CD8-positive, alpha-beta memory T cell (primary cell): ENCODE data around the gene TMEM174. TPM values are rescaled to one million over a fixed set of nuclear protein-coding genes. Genes with fewer than 3 reads are reported as not detected.
"Not testable (repeated sequence)": the region's sequence is repeated elsewhere in the genome, so short reads cannot be mapped to it uniquely, and the experiment has no call there.

Experiments
- CTCF ChIA-PET: fragments of 350-600 bp; sonication (Branson Sonifier 250); formaldehyde crosslinking; loops from one replicate; lab custom pipeline; 2021; ENCODE audit warnings: antibody characterized with exemption; lab: Charles Lee
- POLR2A ChIA-PET: fragments of 350-600 bp; sonication (Branson Sonifier 250); formaldehyde crosslinking; loops from one replicate; lab custom pipeline; 2021; ENCODE audit warnings: antibody characterized with exemption; lab: Charles Lee
- DNase-seq, 5 donors: peaks; one replicate each; pipeline versions ENCODE4 v3.0.0 to v3.0.0-alpha.2; 2020 to 2022; ENCODE audit warnings: mixed read lengths in 1 of 5
- H3K27ac ChIP-seq: one replicate; pipeline ENCODE4 v1.7.0; 2013; ENCODE audit warnings: low read depth, mild to moderate bottlenecking, low read length, moderate library complexity
- H3K27me3 ChIP-seq: 2 replicates; pipeline ENCODE4 v1.7.0; 2013; ENCODE audit warnings: low read length, mild to moderate bottlenecking; ENCODE audit not compliant: insufficient read depth, poor library complexity, severe bottlenecking
- H3K36me3 ChIP-seq: 2 replicates; pipeline ENCODE4 v1.7.0; 2013; ENCODE audit warnings: mild to moderate bottlenecking, low read length, moderate library complexity; ENCODE audit not compliant: insufficient read depth
- H3K4me1 ChIP-seq: 2 replicates; pipeline ENCODE4 v1.7.0; 2013; ENCODE audit warnings: mild to moderate bottlenecking, low read length, moderate library complexity; ENCODE audit not compliant: insufficient read depth
- H3K4me3 ChIP-seq: 2 replicates; pipeline ENCODE4 v1.7.0; 2013; ENCODE audit warnings: mild to moderate bottlenecking, low read length
- H3K9me3 ChIP-seq: 2 replicates; pipeline ENCODE4 v1.7.0; 2013; ENCODE audit warnings: mild to moderate bottlenecking, low read length
- H3K27ac Mint-ChIP-seq, 8 donors: one replicate each; pipeline ENCODE4 v1.8.0; 2020 to 2021; ENCODE audit warnings: mixed read lengths in 8 of 8, mild to moderate bottlenecking in 6 of 8, inconsistent platforms in 3 of 8, moderate library complexity in 3 of 8
- H3K27me3 Mint-ChIP-seq, 2 donors: one replicate each; pipeline ENCODE4 v1.8.0; 2020 to 2021; ENCODE audit warnings: mixed read lengths in 2 of 2, mild to moderate bottlenecking in 1 of 2, moderate library complexity in 1 of 2
- H3K36me3 Mint-ChIP-seq, 3 donors: one replicate each; pipeline ENCODE4 v1.8.0; 2020 to 2021; ENCODE audit warnings: mixed read lengths in 3 of 3, inconsistent platforms in 1 of 3, mild to moderate bottlenecking in 1 of 3
- H3K4me1 Mint-ChIP-seq, 3 donors: one replicate each; pipeline ENCODE4 v1.8.0; 2020 to 2021; ENCODE audit warnings: mixed read lengths in 3 of 3, inconsistent platforms in 1 of 3, mild to moderate bottlenecking in 1 of 3
- H3K4me3 Mint-ChIP-seq, 7 donors: one replicate each; pipeline ENCODE4 v1.8.0; 2020 to 2021; ENCODE audit warnings: mixed read lengths in 7 of 7, mild to moderate bottlenecking in 6 of 7, moderate library complexity in 4 of 7, inconsistent platforms in 2 of 7
- H3K9me3 Mint-ChIP-seq, 5 donors: one replicate each; pipeline ENCODE4 v1.8.0; 2020 to 2022; ENCODE audit warnings: mixed read lengths in 5 of 5, mild to moderate bottlenecking in 3 of 5, moderate library complexity in 2 of 5, inconsistent platforms in 1 of 5
- polyA plus RNA-seq: library from polyadenylated mRNA; unstranded; fragments of 300-500 nt; fragmentation: Illumina TruSeq; gene quantifications from one replicate; pipeline ENCODE4 v1.2.3, GENCODE V29; 2021
- total RNA-seq, 2 experiments: library from RNA; stranded (reverse); gene quantifications; one replicate each; pipeline ENCODE4 v1.2.3, GENCODE V29; 2021

TMEM174 gene
- total and polyA plus RNA-seq, 3 experiments from 2014 or later, result not detected

DNA sequence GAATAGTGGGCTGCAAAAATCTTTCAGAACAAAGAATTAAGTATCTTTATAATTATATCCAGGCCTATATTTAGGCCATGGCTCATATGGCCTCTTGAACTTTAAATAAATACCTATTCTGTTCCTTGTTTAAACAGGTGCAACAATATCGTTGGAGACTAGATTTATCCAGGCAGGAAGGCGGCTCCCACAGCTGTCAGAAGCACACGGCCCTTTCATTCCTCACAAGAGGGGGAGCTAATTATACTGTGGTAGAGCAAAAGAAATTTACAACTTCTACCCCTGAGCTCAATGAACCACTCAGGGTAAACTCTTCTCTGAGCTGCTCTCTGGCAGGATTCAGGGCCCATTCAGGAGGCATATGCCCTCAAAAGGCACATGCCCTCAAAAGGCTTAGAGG, 31.3 kb downstream of the TMEM174 start:
- H3K27ac Mint-ChIP-seq, result no peak overlapping the region
- Histone ChIP-seq H3K4me3 (no peak overlapping the region), H3K36me3 (no peaks in the 10 kb centered on the region), H3K27me3 (peaks cover 9% of the 10 kb centered on the region), H3K4me1 (no peaks in the 10 kb centered on the region), H3K27ac (no peak overlapping the region), H3K9me3 (no peaks in the 10 kb centered on the region)
- H3K27me3 Mint-ChIP-seq, result peaks cover 34 to 63% of the 10 kb centered on the region in 2 donors
- ChIA-PET CTCF (interaction anchor here (1.8 to 4.8 kb wide), 3 partner anchors 11 to 247 kb away, joined by 5 to 23 read pairs (median 6); no protein-coding TSS in a partner anchor), POLR2A (no interaction called here)
- H3K9me3 Mint-ChIP-seq, result peaks cover 8 to 22% (median 12%) of the 10 kb centered on the region in 5 donors
- H3K4me1 Mint-ChIP-seq, result peaks cover 0 to 4% (median 3%) of the 10 kb centered on the region in 3 donors
- H3K4me3 Mint-ChIP-seq, result no peak overlapping the region
- DNase-seq, result no peak
- H3K36me3 Mint-ChIP-seq, result peaks cover 0 to 10% (median 0%) of the 10 kb centered on the region in 3 donors

- H3K4me1 ChIP-seq, result no peaks in the 10 kb centered on the region
- no peak for DNase-seq
- Mint-ChIP-seq H3K4me3 (no peak overlapping the region), H3K36me3 (peaks cover 0 to 14% (median 2%) of the 10 kb centered on the region in 3 donors), H3K4me1 (peaks cover 0 to 4% (median 3%) of the 10 kb centered on the region in 3 donors), H3K9me3 (peaks cover 12 to 26% (median 16%) of the 10 kb centered on the region in 5 donors), H3K27ac (no peak overlapping the region), H3K27me3 (peaks cover 33 to 67% of the 10 kb centered on the region in 2 donors)
- ChIA-PET POLR2A (no interaction called here), CTCF (interaction anchor here (1.8 to 4.8 kb wide), 2 partner anchors 11 to 246 kb away, joined by 5 to 23 read pairs; no protein-coding TSS in a partner anchor)
- H3K4me3 ChIP-seq, result no peak overlapping the region
- peaks cover 9% of the 10 kb centered on the region for H3K27me3 ChIP-seq
- H3K27ac ChIP-seq, result no peak overlapping the region
- no peaks in the 10 kb centered on the region for H3K9me3 ChIP-seq
- H3K36me3 ChIP-seq, result no peaks in the 10 kb centered on the region
These were observed 31.7 kb downstream of the TMEM174 start for GRCh38 chr5:73204733-73205132.

GRCh38 chr5:73205305-73205704, 32.3 kb downstream of the TMEM174 start:
- Histone ChIP-seq H3K4me3 (no peak overlapping the region), H3K4me1 (no peaks in the 10 kb centered on the region), H3K9me3 (no peaks in the 10 kb centered on the region), H3K36me3 (no peaks in the 10 kb centered on the region), H3K27ac (no peak overlapping the region), H3K27me3 (peaks cover 9% of the 10 kb centered on the region)
- H3K36me3 Mint-ChIP-seq, result peaks cover 0 to 16% (median 2%) of the 10 kb centered on the region in 3 donors
- ChIA-PET POLR2A (no interaction called here), CTCF (interaction anchor here (2.8 kb wide), 1 partner anchor 10 kb away, joined by 9 read pairs; no protein-coding TSS in a partner anchor)
- peaks cover 17 to 28% (median 22%) of the 10 kb centered on the region in 5 donors for H3K9me3 Mint-ChIP-seq
- H3K4me1 Mint-ChIP-seq, result peaks cover 0 to 4% (median 3%) of the 10 kb centered on the region in 3 donors
- no peak for DNase-seq
- no peak overlapping the region for H3K27ac Mint-ChIP-seq
- no peak overlapping the region for H3K4me3 Mint-ChIP-seq
- H3K27me3 Mint-ChIP-seq, result peaks cover 39 to 73% of the 10 kb centered on the region in 2 donors

- H3K4me1 ChIP-seq, H3K4me3 Mint-ChIP-seq, H3K4me3 ChIP-seq, H3K27me3 ChIP-seq, H3K36me3 ChIP-seq, POLR2A ChIA-PET, H3K9me3 ChIP-seq, H3K27ac Mint-ChIP-seq, DNase-seq, H3K27ac ChIP-seq, H3K4me1 Mint-ChIP-seq: not testable (repeated sequence)
- H3K27me3 Mint-ChIP-seq, result peaks cover 49 to 82% of the 10 kb centered on the region in 2 donors
- peaks cover 17 to 35% (median 28%) of the 10 kb centered on the region in 5 donors for H3K9me3 Mint-ChIP-seq
- H3K36me3 Mint-ChIP-seq, result peaks cover 0 to 16% (median 2%) of the 10 kb centered on the region in 3 donors
- CTCF ChIA-PET, result interaction anchor here (2.8 kb wide), 1 partner anchor 9 kb away, joined by 9 read pairs; no protein-coding TSS in a partner anchor
These were observed 34.2 kb downstream of the TMEM174 start for GRCh38 chr5:73207239-73207638.

DNA sequence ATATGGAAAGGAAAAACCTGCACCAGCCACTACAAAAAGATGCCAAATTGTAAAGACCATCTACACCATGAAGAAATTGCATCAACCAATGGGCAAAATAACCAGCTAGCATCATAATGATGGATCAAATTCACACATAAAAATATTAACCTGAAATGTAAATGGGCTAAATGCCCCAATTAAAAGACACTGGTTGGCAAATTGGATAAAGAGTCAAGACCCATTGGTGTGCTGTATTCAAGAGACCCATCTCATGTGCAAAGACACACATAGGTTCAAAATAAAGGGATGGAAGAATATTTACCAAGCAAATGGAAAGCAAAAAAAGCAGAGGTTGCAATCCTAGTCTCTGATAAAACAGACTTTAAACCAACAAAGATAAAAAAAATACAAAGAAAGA, 36.1 kb downstream of the TMEM174 start:
- H3K4me3 Mint-ChIP-seq, H3K4me1 Mint-ChIP-seq, H3K27ac ChIP-seq, DNase-seq, H3K4me1 ChIP-seq, CTCF ChIA-PET, H3K4me3 ChIP-seq, H3K36me3 ChIP-seq, POLR2A ChIA-PET, H3K27ac Mint-ChIP-seq, H3K9me3 ChIP-seq: not testable (repeated sequence)
- Mint-ChIP-seq H3K36me3 (peaks cover 0 to 16% (median 2%) of the 10 kb centered on the region in 3 donors), H3K27me3 (peaks cover 60 to 89% of the 10 kb centered on the region in 2 donors), H3K9me3 (peaks cover 17 to 40% (median 28%) of the 10 kb centered on the region in 5 donors)
- peaks cover 18% of the 10 kb centered on the region for H3K27me3 ChIP-seq

DNA sequence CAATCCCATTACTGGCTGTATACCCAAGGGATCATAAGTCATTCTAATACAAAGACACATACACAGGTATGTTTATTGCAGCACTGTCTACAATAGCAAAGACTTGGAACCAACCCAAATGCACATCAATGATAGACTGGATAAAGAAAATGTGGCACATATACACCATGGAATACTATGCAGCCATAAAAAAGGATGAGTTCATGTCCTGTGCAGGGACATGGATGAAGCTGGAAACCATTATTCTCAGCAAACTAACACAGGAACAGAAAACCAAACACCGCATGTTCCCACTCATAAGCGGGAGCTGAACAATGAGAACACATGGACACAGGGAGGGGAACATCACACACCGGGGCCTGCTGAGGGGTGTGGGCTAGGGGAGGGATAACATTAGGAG, 39.7 kb downstream of the TMEM174 start:
- H3K27me3 Mint-ChIP-seq, result peaks cover 85 to 97% of the 10 kb centered on the region in 2 donors
- H3K27ac Mint-ChIP-seq, DNase-seq, H3K9me3 ChIP-seq, H3K27ac ChIP-seq, H3K4me3 Mint-ChIP-seq, H3K4me3 ChIP-seq, H3K36me3 ChIP-seq, POLR2A ChIA-PET, CTCF ChIA-PET: not testable (repeated sequence)
- peaks cover 10% of the 10 kb centered on the region for H3K4me1 ChIP-seq
- H3K36me3 Mint-ChIP-seq, result peaks cover 0 to 12% (median 2%) of the 10 kb centered on the region in 3 donors
- H3K27me3 ChIP-seq, result peaks cover 35% of the 10 kb centered on the region
- H3K9me3 Mint-ChIP-seq, result peaks cover 17 to 34% (median 28%) of the 10 kb centered on the region in 5 donors
- peaks cover 5 to 19% (median 11%) of the 10 kb centered on the region in 3 donors for H3K4me1 Mint-ChIP-seq

DNA sequence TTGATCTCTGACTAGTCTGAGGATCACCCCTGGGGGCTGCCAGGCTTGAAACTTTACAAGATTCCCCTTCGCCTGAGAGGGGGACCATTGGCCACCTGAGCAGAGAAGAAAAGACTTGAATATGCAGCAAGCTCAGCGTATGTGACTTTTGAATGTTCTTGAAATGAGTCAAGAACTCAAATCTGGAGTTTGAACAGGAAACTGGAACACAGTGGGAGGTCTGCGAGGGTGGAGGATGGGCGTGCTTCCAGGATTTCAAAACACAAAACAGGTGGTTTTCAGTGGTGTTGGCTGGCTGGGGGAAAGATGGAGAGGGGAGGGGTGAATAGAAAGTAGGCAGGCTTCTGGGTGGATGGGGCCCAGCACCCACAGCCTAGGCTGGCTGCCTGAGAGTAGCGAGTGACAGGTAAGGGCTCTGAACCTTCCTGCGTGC, 40.6 kb downstream of the TMEM174 start:
- H3K27me3 Mint-ChIP-seq, result peaks cover 83 to 97% of the 10 kb centered on the region in 2 donors
- no peak overlapping the region for H3K4me3 Mint-ChIP-seq
- peaks cover 0 to 6% (median 2%) of the 10 kb centered on the region in 3 donors for H3K36me3 Mint-ChIP-seq
- no peak overlapping the region for H3K27ac Mint-ChIP-seq
- Histone ChIP-seq H3K4me1 (peaks cover 10% of the 10 kb centered on the region), H3K27ac (no peak overlapping the region), H3K4me3 (no peak overlapping the region), H3K9me3 (no peaks in the 10 kb centered on the region), H3K36me3 (no peaks in the 10 kb centered on the region), H3K27me3 (peaks cover 35% of the 10 kb centered on the region)
- CTCF ChIA-PET, result interaction anchor here (4.3 kb wide), 1 partner anchor 237 kb away, joined by 36 read pairs; no protein-coding TSS in a partner anchor
- no peak for DNase-seq
- POLR2A ChIA-PET, result no interaction called here
- H3K4me1 Mint-ChIP-seq, result peaks cover 5 to 19% (median 11%) of the 10 kb centered on the region in 3 donors
- H3K9me3 Mint-ChIP-seq, result peaks cover 12 to 26% (median 23%) of the 10 kb centered on the region in 5 donors

GRCh38 chr5:73214306-73214705, 41.3 kb downstream of the TMEM174 start:
- H3K27me3 Mint-ChIP-seq, result peaks cover 78 to 90% of the 10 kb centered on the region in 2 donors

More at GRCh38 chr5:73214306-73214705, 41.3 kb downstream of the TMEM174 start:
- Mint-ChIP-seq H3K4me1 (peaks cover 8 to 21% (median 14%) of the 10 kb centered on the region in 3 donors), H3K27ac (no peak overlapping the region), H3K4me3 (no peak overlapping the region), H3K36me3 (peaks cover 0 to 6% (median 2%) of the 10 kb centered on the region in 3 donors), H3K9me3 (peaks cover 9 to 19% (median 17%) of the 10 kb centered on the region in 5 donors)
- H3K27ac ChIP-seq, result no peak overlapping the region
- POLR2A ChIA-PET, result no interaction called here
- peaks cover 10% of the 10 kb centered on the region for H3K4me1 ChIP-seq
- DNase-seq, result no peak
- H3K4me3 ChIP-seq, result no peak overlapping the region
- peaks cover 35% of the 10 kb centered on the region for H3K27me3 ChIP-seq
- CTCF ChIA-PET, result interaction anchor here (2.7 to 4.3 kb wide), 4 partner anchors 8 to 236 kb away, joined by 9 to 36 read pairs (median 21); no protein-coding TSS in a partner anchor
- no peaks in the 10 kb centered on the region for H3K36me3 ChIP-seq
- H3K9me3 ChIP-seq, result no peaks in the 10 kb centered on the region
